ENCODE data around the gene OR4A15. TPM values are rescaled to one million over a fixed set of nuclear protein-coding genes. Genes with fewer than 3 reads are reported as not detected.

OR4A15 gene
- total RNA-seq (2014; rRNA removed; shearing (Covaris generic)) (not detected in 2 replicates), polyA plus RNA-seq (2016; fragmentation: Nextera tagmentation; extraction: Ambion mirVana) (not detected in 2 replicates)

DNA sequence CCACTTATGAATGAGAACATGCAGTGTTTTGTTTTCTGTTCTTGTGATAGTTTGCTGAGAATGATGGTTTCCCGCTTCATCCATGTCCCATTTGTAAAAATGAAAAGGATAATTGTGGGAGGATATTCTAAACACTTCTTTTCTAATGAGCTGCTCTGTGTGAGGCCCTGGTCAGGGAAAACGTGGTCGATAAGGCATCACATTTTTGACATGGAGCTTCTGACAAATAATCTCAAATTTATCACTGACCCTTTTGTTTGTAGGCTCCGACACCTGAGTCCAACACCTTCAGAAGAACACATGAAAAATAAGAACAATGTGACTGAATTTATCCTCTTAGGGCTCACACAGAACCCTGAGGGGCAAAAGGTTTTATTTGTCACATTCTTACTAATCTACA lies at the start of gene OR4A15:
OR4A15 (plus strand) TSS at position 301 of the 400 bp plus-strand sequence; CDS start at position 301, 0 bp downstream.
- Histone ChIP-seq H3K4me1 (ENCODE audit: insufficient read depth) (no peaks in the 10 kb centered on the region), H3K9me3 (ENCODE audit: low read depth) (peaks cover 9% of the 10 kb centered on the region), H2AFZ (no peak within 1 kb of the TSS), H3K9ac (no peak within 1 kb of the TSS), H4K20me1 (ENCODE audit: insufficient read depth) (no peaks in the 10 kb centered on the region), H3K4me3 (no peak within 1 kb of the TSS), H3K4me2 (ENCODE audit: unreplicated experiment) (no peak within 1 kb of the TSS), H3K79me2 (ENCODE audit: insufficient read depth) (no peaks in the 10 kb centered on the region), H3K36me3 (ENCODE audit: low read depth) (no peaks in the 10 kb centered on the region), H3F3A (ENCODE audit: insufficient read depth) (no peaks in the 10 kb centered on the region), H3K27me3 (replicated peaks; ENCODE audit: insufficient read depth) (no peaks in the 10 kb centered on the region), H3K27ac (no peak within 1 kb of the TSS), H3K9me2 (ENCODE audit: insufficient read depth) (no peaks in the 10 kb centered on the region)
- in situ Hi-C loops (cut with MboI): no loop called here
- WGBS, 2 experiments (ENCODE audit: low coverage in 1 of 2, low lambda C conversion rate in 2 of 2, missing lambda C conversion rate in 2 of 2): 8% methylated on average over 4 of the region's 4 CpGs
- no peak for DNase-seq
- TF ChIP-seq EZH2 (IDR thresholded peaks at IDR 0.05; ENCODE audit: insufficient read depth, poor library complexity, severe bottlenecking): no peak
- no peak for TF ChIP-seq EZH2phosphoT487 (IDR thresholded peaks at IDR 0.05; ENCODE audit: insufficient read depth, low read depth)

DNA sequence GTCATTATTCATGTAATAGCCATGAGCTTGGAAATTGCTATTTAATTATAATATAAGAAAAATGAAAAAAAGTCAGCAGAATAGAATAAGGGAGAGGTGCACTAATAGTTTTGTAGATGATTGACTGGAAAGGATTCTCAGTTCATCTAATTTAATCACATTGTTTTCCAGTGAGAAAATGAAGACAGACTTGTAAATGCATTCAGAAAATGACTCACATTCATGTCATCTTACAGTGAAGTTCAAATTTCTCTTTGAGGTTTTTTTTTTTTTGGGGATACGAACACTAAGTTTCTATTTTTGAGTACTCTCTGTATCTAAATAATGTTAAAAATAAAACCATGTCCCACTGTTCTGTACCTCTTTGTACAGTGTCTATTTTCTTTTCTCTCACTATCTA lies 43.3 kb upstream of the OR4A15 start:
- H3K9me3 ChIP-seq (ENCODE audit: low read depth): no peaks in the 10 kb centered on the region
- DNase-seq: no peak
- no peak overlapping the region for H2AFZ ChIP-seq
- H3K4me1 ChIP-seq (ENCODE audit: insufficient read depth): no peaks in the 10 kb centered on the region
- no peaks in the 10 kb centered on the region for H4K20me1 ChIP-seq (ENCODE audit: insufficient read depth)
- H3K9me2 ChIP-seq (ENCODE audit: insufficient read depth): no peaks in the 10 kb centered on the region
- WGBS, 2 experiments (ENCODE audit: low coverage in 1 of 2, low lambda C conversion rate in 2 of 2, missing lambda C conversion rate in 2 of 2): 10 to 12% methylated on average over 1 of the region's 1 CpG
- TF ChIP-seq EZH2 (IDR thresholded peaks at IDR 0.05; ENCODE audit: insufficient read depth, poor library complexity, severe bottlenecking): no peak
- no peak for TF ChIP-seq EZH2phosphoT487 (IDR thresholded peaks at IDR 0.05; ENCODE audit: insufficient read depth, low read depth)
- no peaks in the 10 kb centered on the region for H3K27me3 ChIP-seq (replicated peaks; ENCODE audit: insufficient read depth)
- no peaks in the 10 kb centered on the region for H3K36me3 ChIP-seq (ENCODE audit: low read depth)
- no peak overlapping the region for H3K9ac ChIP-seq
- no peak overlapping the region for H3K27ac ChIP-seq
- no peak overlapping the region for H3K4me3 ChIP-seq
- in situ Hi-C loops (cut with MboI): no loop called here
- H3F3A ChIP-seq (ENCODE audit: insufficient read depth): no peaks in the 10 kb centered on the region
- H3K79me2 ChIP-seq (ENCODE audit: insufficient read depth): no peaks in the 10 kb centered on the region
- H3K4me2 ChIP-seq (ENCODE audit: unreplicated experiment): no peak overlapping the region

DNA sequence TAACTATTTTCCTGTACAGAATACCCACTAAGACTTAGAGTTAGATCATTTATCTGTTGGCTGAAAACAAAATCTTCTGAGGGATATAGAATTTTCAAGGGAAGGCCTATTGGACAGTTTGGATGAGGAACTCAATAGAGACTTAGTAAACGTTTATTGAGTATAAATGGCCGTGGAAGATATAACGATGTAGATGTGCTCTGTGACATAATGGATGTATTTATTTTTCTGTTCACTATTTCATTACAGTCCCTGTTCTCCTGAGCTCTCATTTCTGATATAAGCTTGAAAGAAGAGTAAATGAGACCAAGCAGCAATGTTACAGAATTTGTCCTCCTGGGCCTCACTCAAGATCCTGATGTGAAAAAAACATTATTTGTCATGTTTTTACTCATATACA lies 24.9 kb upstream of the OR4A15 start, which contains the start of gene OR4A16:
OR4A16 (plus strand) TSS at position 301 of the 400 bp plus-strand sequence; CDS start at position 301, 0 bp downstream.
- no peaks in the 10 kb centered on the region for H4K20me1 ChIP-seq (ENCODE audit: insufficient read depth)
- no peak within 1 kb of the TSS for H3K27ac ChIP-seq
- H3K4me2 ChIP-seq (ENCODE audit: unreplicated experiment): no peak within 1 kb of the TSS
- H3K36me3 ChIP-seq (ENCODE audit: low read depth): no peaks in the 10 kb centered on the region
- DNase-seq: no peak
- H3K79me2 ChIP-seq (ENCODE audit: insufficient read depth): no peaks in the 10 kb centered on the region
- H3K9me2 ChIP-seq (ENCODE audit: insufficient read depth): no peaks in the 10 kb centered on the region
- no peak within 1 kb of the TSS for H2AFZ ChIP-seq
- in situ Hi-C loops (cut with MboI): no loop called here
- H3K4me3 ChIP-seq: no peak within 1 kb of the TSS
- 44 to 48% methylated on average over 3 of the region's 3 CpGs for WGBS, 2 experiments (ENCODE audit: low coverage in 1 of 2, low lambda C conversion rate in 2 of 2, missing lambda C conversion rate in 2 of 2)
- H3K4me1 ChIP-seq (ENCODE audit: insufficient read depth): no peaks in the 10 kb centered on the region
- no peaks in the 10 kb centered on the region for H3K27me3 ChIP-seq (replicated peaks; ENCODE audit: insufficient read depth)
- H3F3A ChIP-seq (ENCODE audit: insufficient read depth): no peaks in the 10 kb centered on the region
- TF ChIP-seq EZH2phosphoT487 (IDR thresholded peaks at IDR 0.05; ENCODE audit: insufficient read depth, low read depth): no peak
- no peak for TF ChIP-seq EZH2 (IDR thresholded peaks at IDR 0.05; ENCODE audit: insufficient read depth, poor library complexity, severe bottlenecking)
- no peaks in the 10 kb centered on the region for H3K9me3 ChIP-seq (ENCODE audit: low read depth)
- no peak within 1 kb of the TSS for H3K9ac ChIP-seq

- no peak overlapping the region for H3K9ac ChIP-seq
- no peaks in the 10 kb centered on the region for H4K20me1 ChIP-seq (ENCODE audit: insufficient read depth)
- no peak overlapping the region for H3K4me2 ChIP-seq (ENCODE audit: unreplicated experiment)
- H3K79me2 ChIP-seq (ENCODE audit: insufficient read depth): no peaks in the 10 kb centered on the region
- no peak overlapping the region for H3K4me3 ChIP-seq
- in situ Hi-C loops (cut with MboI): no loop called here
- no peak overlapping the region for H2AFZ ChIP-seq
- TF ChIP-seq EZH2 (IDR thresholded peaks at IDR 0.05; ENCODE audit: insufficient read depth, poor library complexity, severe bottlenecking) (no peak), EZH2phosphoT487 (IDR thresholded peaks at IDR 0.05; ENCODE audit: insufficient read depth, low read depth) (no peak)
- H3K27me3 ChIP-seq (replicated peaks; ENCODE audit: insufficient read depth): no peaks in the 10 kb centered on the region
- no peaks in the 10 kb centered on the region for H3K9me3 ChIP-seq (ENCODE audit: low read depth)
- H3K36me3 ChIP-seq (ENCODE audit: low read depth): no peaks in the 10 kb centered on the region
- WGBS, 2 experiments (ENCODE audit: low coverage in 1 of 2, low lambda C conversion rate in 2 of 2, missing lambda C conversion rate in 2 of 2): 45 to 63% methylated on average over 1 of the region's 1 CpG
- H3K9me2 ChIP-seq (ENCODE audit: insufficient read depth): no peaks in the 10 kb centered on the region
- no peaks in the 10 kb centered on the region for H3F3A ChIP-seq (ENCODE audit: insufficient read depth)
- H3K4me1 ChIP-seq (ENCODE audit: insufficient read depth): no peaks in the 10 kb centered on the region
- DNase-seq: no peak
- H3K27ac ChIP-seq: no peak overlapping the region
These were observed 22.5 kb upstream of the OR4A15 start for GRCh38 chr11:55345306-55345705.

GRCh38 chr11:55349032-55349431 lies 18.7 kb upstream of the OR4A15 start:
- H3K4me2 ChIP-seq (ENCODE audit: unreplicated experiment): no peak overlapping the region
- no peaks in the 10 kb centered on the region for H3K9me2 ChIP-seq (ENCODE audit: insufficient read depth)
- H3K27ac ChIP-seq: no peak overlapping the region
- TF ChIP-seq EZH2 (IDR thresholded peaks at IDR 0.05; ENCODE audit: insufficient read depth, poor library complexity, severe bottlenecking): no peak
- no peaks in the 10 kb centered on the region for H3K27me3 ChIP-seq (replicated peaks; ENCODE audit: insufficient read depth)
- in situ Hi-C loops (cut with MboI): no loop called here
- H4K20me1 ChIP-seq (ENCODE audit: insufficient read depth): no peaks in the 10 kb centered on the region
- no peaks in the 10 kb centered on the region for H3K4me1 ChIP-seq (ENCODE audit: insufficient read depth)
- no peak overlapping the region for H2AFZ ChIP-seq
- DNase-seq: no peak
- no peaks in the 10 kb centered on the region for H3K9me3 ChIP-seq (ENCODE audit: low read depth)
- no peak overlapping the region for H3K4me3 ChIP-seq
- no peaks in the 10 kb centered on the region for H3F3A ChIP-seq (ENCODE audit: insufficient read depth)
- no peaks in the 10 kb centered on the region for H3K36me3 ChIP-seq (ENCODE audit: low read depth)
- no peaks in the 10 kb centered on the region for H3K79me2 ChIP-seq (ENCODE audit: insufficient read depth)
- 0% methylated on average over 1 of the region's 1 CpG for WGBS, 2 experiments (ENCODE audit: low coverage in 1 of 2, low lambda C conversion rate in 2 of 2, missing lambda C conversion rate in 2 of 2)
- H3K9ac ChIP-seq: no peak overlapping the region

All from GM23248 (cell line).